ENCODE results near the gene ZC3H18. TPM values are rescaled to one million over a fixed set of nuclear protein-coding genes. Genes with fewer than 3 reads are reported as not detected.

The ZC3H18 gene
- polyA plus RNA-seq, 1 experiment = 11.2 TPM

- no peak for DNase-seq (ENCODE audit: low read depth)
- POLR2A ChIA-PET = no interaction called here
- Histone ChIP-seq H3K36me3 (ENCODE audit: control insufficient read depth, insufficient read depth, low read length) (0 out of 2 replicates have a peak, but pooled peaks cover 1% of the 10 kb centered on the region), H3K4me3 (ENCODE audit: low read depth, low read length) (no peak within 1 kb of the TSS), H3K27me3 (ENCODE audit: control insufficient read depth, insufficient read depth, low read length) (peaks cover 24% of the 10 kb centered on the region)
- CTCF ChIA-PET = interaction anchor here (1.2 kb wide), 1 partner anchor 11 kb away, joined by 3 read pairs; no protein-coding TSS in a partner anchor
- TF ChIP-seq CTCF (IDR thresholded peaks at IDR 0.05; ENCODE audit: insufficient read depth, low read depth, low read length) = no peak
Measured at GRCh38 chr16:88638323-88639230, 68.4 kb downstream of the ZC3H18 start, which contains the start of gene IL17C. Gene IL17C, plus strand, starts transcription at chr16:88638572. Its CDS starts 70 bp downstream, at chr16:88638642.

GRCh38 chr16:88639231-88640038 lies 69.2 kb downstream of the ZC3H18 start:
- Histone ChIP-seq H3K36me3 (ENCODE audit: control insufficient read depth, insufficient read depth, low read length) (peaks cover 2% of the 10 kb centered on the region), H3K4me3 (ENCODE audit: low read depth, low read length) (no peak overlapping the region), H3K27me3 (ENCODE audit: control insufficient read depth, insufficient read depth, low read length) (peaks cover 24% of the 10 kb centered on the region)
- POLR2A ChIA-PET = no interaction called here
- CTCF ChIA-PET = interaction anchor here (1.2 kb wide), 1 partner anchor 10 kb away, joined by 3 read pairs; no protein-coding TSS in a partner anchor
- TF ChIP-seq CTCF (IDR thresholded peaks at IDR 0.05; ENCODE audit: insufficient read depth, low read depth, low read length) = no peak
- no peak for DNase-seq (ENCODE audit: low read depth)

- ChIA-PET POLR2A (no interaction called here), CTCF (interaction anchor here (1.2 kb wide), 1 partner anchor 10 kb away, joined by 3 read pairs; no protein-coding TSS in a partner anchor)
- H3K27me3 ChIP-seq (ENCODE audit: control insufficient read depth, insufficient read depth, low read length) = peaks cover 24% of the 10 kb centered on the region
- DNase-seq (ENCODE audit: low read depth) = no peak
- no peak for TF ChIP-seq CTCF (IDR thresholded peaks at IDR 0.05; ENCODE audit: insufficient read depth, low read depth, low read length)
- no peak overlapping the region for H3K4me3 ChIP-seq (ENCODE audit: low read depth, low read length)
- H3K36me3 ChIP-seq (ENCODE audit: control insufficient read depth, insufficient read depth, low read length) = peaks cover 3% of the 10 kb centered on the region
Measured at GRCh38 chr16:88640039-88640495, 69.9 kb downstream of the ZC3H18 start.

- no peak overlapping the region for H3K4me3 ChIP-seq (ENCODE audit: low read depth, low read length)
- H3K27me3 ChIP-seq (ENCODE audit: control insufficient read depth, insufficient read depth, low read length) = peaks cover 24% of the 10 kb centered on the region
- TF ChIP-seq CTCF (IDR thresholded peaks at IDR 0.05; ENCODE audit: insufficient read depth, low read depth, low read length) = no peak
- POLR2A ChIA-PET = no interaction called here
- CTCF ChIA-PET = no interaction called here
- H3K36me3 ChIP-seq (ENCODE audit: control insufficient read depth, insufficient read depth, low read length) = peaks cover 3% of the 10 kb centered on the region
- DNase-seq (ENCODE audit: low read depth) = no peak
Measured at GRCh38 chr16:88640498-88641247, 70.5 kb downstream of the ZC3H18 start.

Measured in BJ (cell line).